K562 (cell line): ENCODE measurements around the gene CUX1. TPM values are rescaled to one million over a fixed set of nuclear protein-coding genes. Genes with fewer than 3 reads are reported as not detected.

Source experiments
- ATAC-seq: fragments of 200-7000 bp; cut with Tn5 transposase; 3 replicates; pipeline ENCODE4 v1.9.1; 2020; ENCODE audit warnings: moderate library complexity
- BruUV-seq: library from RNA; stranded (reverse); fragments of 400-500 nt; replicated peaks from 2 replicates; lab custom pipeline; 2021; lab: Mats Ljungman, UMichigan
- CTCF ChIA-PET: fragments of 300-600 bp; formaldehyde crosslinking; extraction: SDS; loops from one replicate; lab custom pipeline; 2021; ENCODE audit warnings: low intra/inter-chr PET ratio; lab: Yijun Ruan, JAX
- POLR2A ChIA-PET: fragments of 300-600, 350-650 bp; sonication (Branson Sonifier 250); formaldehyde crosslinking; extraction: SDS; loops from one replicate; lab custom pipeline; 2021; ENCODE audit warnings: antibody characterized with exemption, inconsistent platforms; lab: Yijun Ruan, JAX
- DNase-seq, 4 experiments: peaks; one replicate each; pipeline versions ENCODE4 v3.0.0 to v3.0.0-alpha.2; 2011 to 2018; ENCODE audit warnings: low spot score in 3 of 4, mixed read lengths in 3 of 4; ENCODE audit errors: extremely low read depth in 1 of 4
- FAIRE-seq: peaks from 2 replicates; lab custom pipeline; 2011; peaks lifted over from hg19 to GRCh38; lab: Jason Lieb, UNC
- H2AFZ ChIP-seq: 2 replicates; pipeline ENCODE4 v1.6.0; 2011; ENCODE audit warnings: low read depth, low read length, control low read depth, inconsistent platforms
- H3K27ac ChIP-seq: fragments of 200-600 bp; 3 replicates; pipeline ENCODE4 v1.8.0; 2011; ENCODE audit warnings: low read depth, mild to moderate bottlenecking, control low read depth, inconsistent platforms, low read length, moderate library complexity, mixed read lengths; ENCODE audit errors: extremely low read depth
- H3K27me3 ChIP-seq, 2 experiments: fragments of 300-600 bp in 1 of 2; 2 replicates in 1 of 2; 3 replicates in 1 of 2; pipeline versions ENCODE4 v1.6.0 to v1.8.0; 2011; ENCODE audit warnings: inconsistent platforms in 2 of 2, low read length in 2 of 2, mild to moderate bottlenecking in 1 of 2, mixed read lengths in 1 of 2, moderate library complexity in 1 of 2; ENCODE audit not compliant: control insufficient read depth in 2 of 2, insufficient read depth in 2 of 2
- H3K36me3 ChIP-seq: fragments of 300-600 bp; 3 replicates; pipeline ENCODE4 v1.8.0; 2011; ENCODE audit warnings: mild to moderate bottlenecking, low read length, inconsistent platforms; ENCODE audit not compliant: control insufficient read depth, insufficient read depth
- H3K4me1 ChIP-seq, 2 experiments: fragments of 200-600 bp in 1 of 2; replicated peaks in 1 of 2; 2 replicates in 1 of 2; 3 replicates in 1 of 2; pipeline versions ENCODE4 v1.5.1 to v1.8.0; 2011; ENCODE audit warnings: inconsistent platforms in 2 of 2, low read length in 2 of 2, mild to moderate bottlenecking in 1 of 2, mixed read lengths in 1 of 2, moderate library complexity in 1 of 2; ENCODE audit not compliant: control insufficient read depth in 2 of 2, insufficient read depth in 2 of 2
- H3K4me2 ChIP-seq: 2 replicates; pipeline ENCODE4 v1.6.1; 2011; ENCODE audit warnings: low read length, control low read depth, inconsistent platforms, mixed read lengths; ENCODE audit not compliant: insufficient read depth
- H3K4me3 ChIP-seq: fragments of 200-600 bp; sonication (generic), shearing (Covaris generic); 2 replicates; pipeline ENCODE4 v1.5.1; 2016; ENCODE audit warnings: control low read depth, inconsistent platforms
- H3K79me2 ChIP-seq: fragments of 200-600 bp; 3 replicates; pipeline ENCODE4 v1.8.0; 2011; ENCODE audit warnings: low read length, inconsistent platforms; ENCODE audit not compliant: control insufficient read depth, insufficient read depth
- H3K9ac ChIP-seq, 2 experiments: 2 replicates each; pipeline versions ENCODE4 v1.6.0 to v1.6.1; 2011; ENCODE audit warnings: low read depth in 2 of 2, low read length in 2 of 2, control low read depth in 1 of 2, inconsistent platforms in 1 of 2, mild to moderate bottlenecking in 1 of 2, mixed read lengths in 1 of 2; ENCODE audit not compliant: insufficient read depth in 1 of 2
- H3K9me1 ChIP-seq: one replicate; pipeline ENCODE4 v1.6.0; 2011; ENCODE audit warnings: inconsistent platforms, mild to moderate bottlenecking, low read length, moderate library complexity; ENCODE audit not compliant: control insufficient read depth, insufficient read depth
- H3K9me3 ChIP-seq: replicated peaks from 2 replicates; pipeline ENCODE4 v1.5.1; 2011; ENCODE audit warnings: low read depth, low read length, inconsistent platforms; ENCODE audit not compliant: control insufficient read depth, insufficient read depth
- H4K20me1 ChIP-seq: replicated peaks from 2 replicates; pipeline ENCODE4 v1.6.1; 2011; ENCODE audit warnings: low read length, inconsistent platforms, mixed read lengths; ENCODE audit not compliant: control insufficient read depth, insufficient read depth
- MEF2A ChIP-seq: IDR thresholded peaks from 2 replicates; pipeline ENCODE4 v1.6.1; 2011; ENCODE audit warnings: low read depth, mild to moderate bottlenecking, low read length, moderate library complexity; ENCODE audit not compliant: control insufficient read depth
- MEIS2 ChIP-seq: fragments of 450-650 bp; IDR thresholded peaks from 2 replicates; pipeline ENCODE4 v1.6.1; 2014; ENCODE audit warnings: mild to moderate bottlenecking; ENCODE audit not compliant: partially characterized antibody
- PCBP1 ChIP-seq: fragments of 200-400 bp; formaldehyde crosslinking; IDR thresholded peaks from 2 replicates; pipeline ENCODE4 v1.6.1; 2018; ENCODE audit warnings: mild to moderate bottlenecking, low read depth, low read length; ENCODE audit not compliant: poor library complexity, severe bottlenecking
- ZNF274 ChIP-seq: IDR thresholded peaks from 2 replicates; pipeline ENCODE4 v1.6.1; 2011; ENCODE audit warnings: low read depth, mild to moderate bottlenecking, low read length, moderate library complexity, borderline replicate concordance
- WGBS: fragments of 100-300 bp; shearing (Covaris generic); methylation state at CpG from one replicate; pipeline ENCODE4 v1.1.6; 2016; ENCODE audit warnings: low coverage, mixed read lengths; ENCODE audit not compliant: insufficient coverage; ENCODE audit errors: missing lambda C conversion rate; 5-methylcytosine and 5-hydroxymethylcytosine counted together
- in situ Hi-C: fragments of 300-500 bp; cut with MboI; formaldehyde crosslinking; loops from 4 replicates; pipeline ENCODE4 v1.15.0; 2018; ENCODE audit warnings: inconsistent platforms, mixed read lengths
- intact Hi-C: fragments of 100-400 bp; cut with micrococcal nuclease; formaldehyde crosslinking; loops from 2 replicates; pipeline ENCODE4 v1.14.2; 2022
- polyA plus RNA-seq, 8 experiments: library from polyadenylated mRNA; depleted of rRNA in 4 of 8; stranded (reverse) in 5 of 8; unstranded in 3 of 8; fragments of >200 nt; fragmentation: Nextera tagmentation in 2 of 8; fragmentation: Illumina TruSeq in 1 of 8; extraction: Ambion mirVana in 2 of 8; extraction: Trizol in 1 of 8; gene quantifications; 2 replicates each; pipeline versions ENCODE4 v1.2.1 to v1.2.3, GENCODE V29; 2011 to 2014; ENCODE audit warnings: inconsistent platforms in 1 of 8, missing spikeins in 1 of 8
- total RNA-seq, 7 experiments: library from RNA; depleted of rRNA in 6 of 7; stranded (reverse); fragments of >200 nt in 6 of 7; fragmentation: Illumina TruSeq in 2 of 7; extraction: Trizol in 2 of 7; gene quantifications; 2 replicates each; pipeline versions ENCODE4 v1.2.1 to v1.2.3, GENCODE V29; 2011 to 2021; ENCODE audit warnings: low replicate concordance in 1 of 7
- TF ChIP-seq, protein P1 (sequence below): IDR thresholded peaks from 2 replicates; pipeline ENCODE4 v1.6.1; 2011; ENCODE audit warnings: borderline replicate concordance, low read depth, mild to moderate bottlenecking, moderate library complexity, low read length; ENCODE audit not compliant: insufficient read depth, poor library complexity, severe bottlenecking

Gene CUX1
- total and polyA plus RNA-seq, 9 of the 15 experiments (the other 6 are each of a cell fraction or from before 2014, with no cell fraction given): 3.6 to 55.3 (median 25.2) TPM

GRCh38 chr7:102304668-102305067 lies 487.2 kb downstream of the CUX1 start (continued):
- TF ChIP-seq MEF2A: no peak
- TF ChIP-seq, protein P1, sequence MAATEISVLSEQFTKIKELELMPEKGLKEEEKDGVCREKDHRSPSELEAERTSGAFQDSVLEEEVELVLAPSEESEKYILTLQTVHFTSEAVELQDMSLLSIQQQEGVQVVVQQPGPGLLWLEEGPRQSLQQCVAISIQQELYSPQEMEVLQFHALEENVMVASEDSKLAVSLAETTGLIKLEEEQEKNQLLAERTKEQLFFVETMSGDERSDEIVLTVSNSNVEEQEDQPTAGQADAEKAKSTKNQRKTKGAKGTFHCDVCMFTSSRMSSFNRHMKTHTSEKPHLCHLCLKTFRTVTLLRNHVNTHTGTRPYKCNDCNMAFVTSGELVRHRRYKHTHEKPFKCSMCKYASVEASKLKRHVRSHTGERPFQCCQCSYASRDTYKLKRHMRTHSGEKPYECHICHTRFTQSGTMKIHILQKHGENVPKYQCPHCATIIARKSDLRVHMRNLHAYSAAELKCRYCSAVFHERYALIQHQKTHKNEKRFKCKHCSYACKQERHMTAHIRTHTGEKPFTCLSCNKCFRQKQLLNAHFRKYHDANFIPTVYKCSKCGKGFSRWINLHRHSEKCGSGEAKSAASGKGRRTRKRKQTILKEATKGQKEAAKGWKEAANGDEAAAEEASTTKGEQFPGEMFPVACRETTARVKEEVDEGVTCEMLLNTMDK: no peak

- Histone ChIP-seq H3K9me3 (no peaks in the 10 kb centered on the region), H3K27ac (no peak overlapping the region), H4K20me1 (no peaks in the 10 kb centered on the region; the same call in 1 of the 2 replicates), H2AFZ (no peak overlapping the region), H3K4me1 (peaks cover 0 to 27% of the 10 kb centered on the region in 2 experiments; a peak in 2 of 5 replicates), H3K79me2 (no peaks in the 10 kb centered on the region), H3K27me3 (peaks cover 26 to 81% of the 10 kb centered on the region in 2 experiments; a peak in 4 of 5 replicates), H3K4me3 (no peak overlapping the region), H3K9me1 (no peaks in the 10 kb centered on the region), H3K9ac (no peak overlapping the region), H3K4me2 (no peak overlapping the region), H3K36me3 (no peaks in the 10 kb centered on the region)
- in situ Hi-C loops (loop anchor here (25.0 kb wide), 1 partner anchor 357 kb away; the partner anchor contains the start of genes POLR2J2 and SPDYE2B), intact Hi-C loops (no loop called here)
- TF ChIP-seq PCBP1 (no peak), ZNF274 (no peak), MEIS2 (no peak)
- CTCF ChIA-PET: no interaction called here
- ATAC-seq: no peak
- 22% methylated on average over 15 of the region's 17 CpGs for WGBS
- POLR2A ChIA-PET: interaction anchor here (1.0 kb wide), 1 partner anchor 144 kb away, joined by 4 read pairs; no protein-coding TSS in a partner anchor
- FAIRE-seq: no peak
- BruUV-seq: no TSS peak
- no peak for DNase-seq
Observed at GRCh38 chr7:102305414-102306268, 488.2 kb downstream of the CUX1 start.
